ENCODE measurements around the gene PRPF8. TPM values are rescaled to one million over a fixed set of nuclear protein-coding genes. Genes with fewer than 3 reads are reported as not detected.
"Not testable (repeated sequence)": the region's sequence is repeated elsewhere in the genome, so short reads cannot be mapped to it uniquely, and the experiment has no call there.

PRPF8 gene
- total RNA-seq, 1 experiment from 2014 or later = 117 TPM

GRCh38 chr17:1716912-1717695 is 32.4 kb upstream of the PRPF8 start:
- peak; percentile 99 for DNase-seq (ENCODE audit: low read depth)

- peak; percentile 100 for DNase-seq (ENCODE audit: low read depth)
These were observed 31.6 kb upstream of the PRPF8 start for GRCh38 chr17:1716076-1716911.

- no peak for DNase-seq (ENCODE audit: low read depth)
These were observed 31.1 kb upstream of the PRPF8 start for GRCh38 chr17:1715803-1716075.

GRCh38 chr17:1714980-1715802 is 30.5 kb upstream of the PRPF8 start:
- peak; percentile 94 for DNase-seq (ENCODE audit: low read depth)

- DNase-seq (ENCODE audit: low read depth) = peak; percentile 91
These were observed 29.8 kb upstream of the PRPF8 start for GRCh38 chr17:1714427-1714979.

- peak; percentile 63 for DNase-seq (ENCODE audit: low read depth)
These were observed 29.3 kb upstream of the PRPF8 start for GRCh38 chr17:1713878-1714426.

GRCh38 chr17:1713160-1713877 is 28.7 kb upstream of the PRPF8 start:
- DNase-seq (ENCODE audit: low read depth) = no peak

- DNase-seq (ENCODE audit: low read depth) = no peak
These were observed 27.6 kb upstream of the PRPF8 start for GRCh38 chr17:1712271-1712670.

- DNase-seq (ENCODE audit: low read depth) = no peak
These were observed 27.1 kb upstream of the PRPF8 start for GRCh38 chr17:1711804-1712203.

GRCh38 chr17:1710807-1711553 is 26.3 kb upstream of the PRPF8 start:
- DNase-seq (ENCODE audit: low read depth) = no peak

GRCh38 chr17:1709971-1710806 is 25.5 kb upstream of the PRPF8 start, which contains the start of gene TLCD2:
TSS of gene TLCD2 (minus strand) at chr17:1710377. CDS start at chr17:1710242, 135 bp downstream.
- peak; percentile 46 for DNase-seq (ENCODE audit: low read depth)

GRCh38 chr17:1709403-1709951 is 24.8 kb upstream of the PRPF8 start:
- DNase-seq (ENCODE audit: low read depth) = no peak

GRCh38 chr17:1708791-1709346 is 24.2 kb upstream of the PRPF8 start:
- not testable (repeated sequence) for DNase-seq (ENCODE audit: low read depth)

- no peak for DNase-seq (ENCODE audit: low read depth)
These were observed 22.4 kb upstream of the PRPF8 start for GRCh38 chr17:1707107-1707506.

GRCh38 chr17:1705004-1705403 is 20.3 kb upstream of the PRPF8 start:
- no peak for DNase-seq (ENCODE audit: low read depth)

GRCh38 chr17:1703063-1703462 is 18.4 kb upstream of the PRPF8 start:
- DNase-seq (ENCODE audit: low read depth) = peak; percentile 63

- not testable (repeated sequence) for DNase-seq (ENCODE audit: low read depth)
These were observed 15.2 kb upstream of the PRPF8 start for GRCh38 chr17:1699891-1700290.

- no peak for DNase-seq (ENCODE audit: low read depth)
These were observed 13.0 kb upstream of the PRPF8 start for GRCh38 chr17:1697681-1698080.
